ENCODE data around the gene TRANK1.

TRANK1 gene

DNA sequence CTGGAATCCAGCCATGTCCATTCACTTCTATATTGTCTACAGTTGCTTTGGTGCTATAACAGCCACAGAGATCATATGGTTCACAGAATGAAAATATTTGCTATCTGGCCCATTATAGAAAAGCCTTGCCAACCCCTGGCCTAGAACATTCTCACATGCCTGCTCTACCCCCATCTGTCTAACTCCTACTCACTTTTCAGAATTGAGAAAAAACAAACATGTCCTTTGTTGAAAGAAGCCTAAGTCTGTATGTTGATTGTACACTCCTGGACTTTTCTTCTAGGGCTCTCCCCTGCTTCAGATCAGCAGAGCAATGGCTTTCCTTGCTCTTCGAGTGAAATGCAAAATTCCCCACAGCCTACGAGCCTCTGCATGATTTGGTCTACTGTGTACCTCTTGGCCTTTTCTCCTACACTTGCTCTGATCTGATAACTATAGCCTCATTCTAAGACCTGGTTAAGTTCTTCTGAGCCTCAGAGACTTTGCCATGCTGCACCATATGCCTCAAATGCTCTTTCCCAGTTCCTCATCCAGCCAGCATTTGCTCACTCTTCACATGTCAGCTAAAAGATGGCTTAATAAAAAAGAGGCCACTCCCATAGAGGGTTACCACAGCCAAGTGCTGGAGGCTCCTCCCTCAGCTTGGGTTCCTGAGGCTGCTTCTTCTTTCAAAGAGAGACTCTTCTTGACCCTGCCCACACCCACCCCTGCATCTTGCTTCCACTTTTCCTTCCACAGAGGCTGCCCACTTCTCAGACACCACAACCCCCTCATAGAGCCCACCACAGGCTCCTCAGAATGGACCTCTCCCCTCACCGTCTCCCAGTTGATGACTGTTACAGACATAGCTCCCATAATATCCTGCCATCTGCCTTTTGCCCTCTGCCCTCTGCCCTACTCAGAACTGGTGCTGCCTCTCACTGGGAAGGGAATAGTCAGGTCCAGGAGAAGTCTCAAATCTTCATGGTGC is 157.6 kb downstream of the TRANK1 start:
- DNase-seq, result no peak

DNA sequence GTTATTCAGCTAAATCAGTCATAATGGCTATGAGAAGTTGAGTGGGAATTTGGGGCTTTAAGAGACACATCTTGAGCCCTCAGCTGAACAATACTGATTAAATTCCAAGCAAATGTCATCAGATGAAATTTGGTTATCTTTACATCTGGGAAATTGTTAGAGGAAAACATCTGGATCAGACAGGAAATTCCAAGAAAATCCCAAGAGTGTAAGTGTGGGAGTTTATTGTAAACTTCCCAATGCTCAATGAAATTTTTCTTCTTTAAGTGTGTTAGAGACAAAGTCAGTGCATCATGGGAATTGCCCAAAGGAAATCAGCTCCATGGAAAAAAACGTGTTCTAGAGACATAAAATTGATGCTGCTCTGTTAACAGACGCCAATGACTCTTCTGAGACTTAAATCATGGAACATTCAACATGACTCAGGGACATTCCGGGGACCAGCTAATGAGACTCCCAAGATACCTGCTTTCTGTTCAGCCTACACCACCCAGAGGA is 160.7 kb downstream of the TRANK1 start:
- no peak for DNase-seq

DNA sequence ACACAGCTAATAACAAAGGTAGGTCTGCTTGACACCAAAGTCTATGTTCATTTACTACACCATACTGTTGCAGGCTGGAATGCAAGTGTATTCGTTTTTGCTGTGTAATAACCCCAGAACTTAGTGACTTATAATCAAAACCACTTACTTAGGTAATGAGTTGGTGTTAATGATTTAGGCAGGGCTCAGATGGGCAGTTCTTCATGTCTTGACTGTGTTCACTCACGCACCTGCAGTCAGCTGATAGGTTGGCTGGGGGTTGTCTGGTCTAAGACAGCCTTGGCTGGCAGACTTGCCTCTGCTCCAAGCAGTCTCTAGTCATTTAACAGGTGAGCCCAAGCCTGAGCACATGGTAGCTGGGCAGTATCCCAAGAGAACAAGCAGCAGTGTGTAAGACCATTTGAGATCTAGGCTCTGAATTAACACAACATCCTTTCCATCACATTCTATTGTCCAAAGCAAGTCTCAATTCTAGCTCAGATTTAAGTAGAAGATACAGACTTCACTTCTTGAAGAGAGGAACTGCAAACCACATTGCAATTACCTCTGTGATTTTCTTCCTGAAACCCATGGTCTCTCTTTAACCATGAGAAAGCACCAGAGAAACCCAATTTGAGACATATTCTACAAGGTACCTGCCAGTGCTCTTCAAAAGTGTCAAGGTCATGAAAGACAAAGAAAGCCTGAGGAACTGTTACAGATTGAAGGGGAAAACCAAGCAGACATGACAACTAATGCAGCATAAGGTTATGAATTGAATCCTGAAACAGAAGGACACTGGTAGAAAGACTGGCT is 167.2 kb downstream of the TRANK1 start:
- no peak for DNase-seq

Data from NCI-H446 treated with DMSO at 0.1 percent for 48 hours (cell line).